GM19193 (cell line): ENCODE results near the gene STIL.

ENCODE experiments used
- POLR2A ChIP-seq: IDR thresholded peaks from 4 replicates; pipeline ENCODE4 v1.6.1; 2011; ENCODE audit not compliant: insufficient read depth, insufficient read length; ENCODE audit errors: extremely low read depth

STIL gene

GRCh38 chr1:47313915-47314664 is at the start of gene STIL:
TSS of gene STIL (minus strand) at chr1:47314147. CDS start at chr1:47310319, 3,828 bp downstream.
- peak; percentile 82 for TF ChIP-seq POLR2A

GRCh38 chr1:47362828-47363227 is 48.9 kb upstream of the STIL start:
- TF ChIP-seq POLR2A, result no peak

- TF ChIP-seq POLR2A, result no peak
Observed at GRCh38 chr1:47361380-47361779, 47.4 kb upstream of the STIL start.

GRCh38 chr1:47351305-47351704 is 37.4 kb upstream of the STIL start:
- no peak for TF ChIP-seq POLR2A

- TF ChIP-seq POLR2A, result no peak
Observed at GRCh38 chr1:47348246-47348645, 34.3 kb upstream of the STIL start.

GRCh38 chr1:47347735-47348134 is 33.8 kb upstream of the STIL start:
- TF ChIP-seq POLR2A, result no peak

- TF ChIP-seq POLR2A, result no peak
Observed at GRCh38 chr1:47340227-47340626, 26.3 kb upstream of the STIL start.

GRCh38 chr1:47338249-47339077 is 24.5 kb upstream of the STIL start:
- no peak for TF ChIP-seq POLR2A

- no peak for TF ChIP-seq POLR2A
Observed at GRCh38 chr1:47337350-47337749, 23.4 kb upstream of the STIL start.

- no peak for TF ChIP-seq POLR2A
Observed at GRCh38 chr1:47334765-47335435, 21.0 kb upstream of the STIL start.

- peak; percentile 77 for TF ChIP-seq POLR2A
Observed at GRCh38 chr1:47333922-47334764, 20.2 kb upstream of the STIL start.

GRCh38 chr1:47333578-47333921 is 19.6 kb upstream of the STIL start, which contains the start of gene CMPK1:
TSS of gene CMPK1 (plus strand) at chr1:47333790. CDS start at chr1:47333946, 156 bp downstream.
- TF ChIP-seq POLR2A, result no peak

GRCh38 chr1:47332779-47333577 is 19.0 kb upstream of the STIL start:
- TF ChIP-seq POLR2A, result no peak

GRCh38 chr1:47331875-47332274 is 17.9 kb upstream of the STIL start:
- no peak for TF ChIP-seq POLR2A

- TF ChIP-seq POLR2A, result no peak
Observed at GRCh38 chr1:47330212-47330611, 16.3 kb upstream of the STIL start.

- no peak for TF ChIP-seq POLR2A
Observed at GRCh38 chr1:47328992-47329391, 15.0 kb upstream of the STIL start.
